GM12872 (cell line): ENCODE results near the gene COBL.

Source experiments
- CTCF ChIP-seq: IDR thresholded peaks from 3 replicates; pipeline ENCODE4 v1.5.1; 2011; ENCODE audit warnings: low read depth, mild to moderate bottlenecking, low read length, moderate library complexity; ENCODE audit not compliant: insufficient read depth

COBL gene

GRCh38 chr7:51053160-51053925 is 263.3 kb downstream of the COBL start:
- no peak for TF ChIP-seq CTCF

GRCh38 chr7:51046482-51046881 is 270.1 kb downstream of the COBL start:
- no peak for TF ChIP-seq CTCF

GRCh38 chr7:51046103-51046466 is 270.5 kb downstream of the COBL start:
- no peak for TF ChIP-seq CTCF

GRCh38 chr7:51045319-51046102 is 271.1 kb downstream of the COBL start:
- TF ChIP-seq CTCF, result no peak

GRCh38 chr7:51043461-51043860 is 273.1 kb downstream of the COBL start:
- no peak for TF ChIP-seq CTCF

GRCh38 chr7:51040787-51041186 is 275.8 kb downstream of the COBL start:
- no peak for TF ChIP-seq CTCF

- TF ChIP-seq CTCF, result no peak
These were observed 278.0 kb downstream of the COBL start for GRCh38 chr7:51038573-51038972.
